PC-9 (cell line): ENCODE results near the gene OR1J2. TPM values are rescaled to one million over a fixed set of nuclear protein-coding genes. Genes with fewer than 3 reads are reported as not detected.

Experiments
- BruUV-seq: library from RNA; stranded (reverse); fragments of 400-500 nt; replicated peaks from 2 replicates; lab custom pipeline; 2021; lab: Mats Ljungman, UMichigan
- CTCF ChIA-PET: fragments of 300-600 bp; sonication (Branson Sonifier 250); formaldehyde crosslinking; loops from one replicate; lab custom pipeline; 2022; ENCODE audit warnings: antibody characterized with exemption; lab: Charles Lee
- POLR2A ChIA-PET: fragments of 300-600 bp; sonication (Branson Sonifier 250); formaldehyde crosslinking; loops from one replicate; lab custom pipeline; 2022; ENCODE audit warnings: antibody characterized with exemption; ENCODE audit not compliant: unreplicated experiment; lab: Charles Lee
- DNase-seq, 2 experiments: peaks; one replicate each; pipeline versions ENCODE4 v3.0.0 to v3.0.0-alpha.2; 2015 to 2022; ENCODE audit warnings: mixed read lengths in 1 of 2
- H2AFZ ChIP-seq: fragments of 200-600 bp; sonication (generic); 2 replicates; pipeline ENCODE4 v1.8.1; 2017; ENCODE audit warnings: antibody characterized with exemption
- H3F3A ChIP-seq: fragments of 200-600 bp; sonication (generic); 2 replicates; pipeline ENCODE4 v1.8.1; 2017; ENCODE audit warnings: antibody characterized with exemption, mild to moderate bottlenecking, low read depth; ENCODE audit not compliant: insufficient read depth
- H3K27ac ChIP-seq: fragments of 200-600 bp; sonication (generic); 2 replicates; pipeline ENCODE4 v1.6.1; 2016; ENCODE audit warnings: mixed run types
- H3K27me3 ChIP-seq: fragments of 200-600 bp; sonication (generic); 2 replicates; pipeline ENCODE4 v1.6.1; 2016; ENCODE audit warnings: low read depth, mixed run types; ENCODE audit not compliant: insufficient read depth
- H3K36me3 ChIP-seq: fragments of 200-600 bp; sonication (generic); 2 replicates; pipeline ENCODE4 v1.6.1; 2016; ENCODE audit warnings: low read depth, mixed run types
- H3K4me1 ChIP-seq: fragments of 200-600 bp; sonication (generic); replicated peaks from 2 replicates; pipeline ENCODE4 v1.6.1; 2016; ENCODE audit warnings: mixed run types; ENCODE audit not compliant: insufficient read depth
- H3K4me2 ChIP-seq: fragments of 200-600 bp; sonication (generic); 2 replicates; pipeline ENCODE4 v1.6.1; 2017; ENCODE audit warnings: mixed run types
- H3K4me3 ChIP-seq: fragments of 200-600 bp; sonication (generic); 2 replicates; pipeline ENCODE4 v1.6.1; 2016; ENCODE audit warnings: mixed run types
- H3K79me2 ChIP-seq: fragments of 200-600 bp; sonication (generic); 2 replicates; pipeline ENCODE4 v1.6.1; 2017; ENCODE audit warnings: low read depth, mixed run types
- H3K9me2 ChIP-seq: fragments of 200-600 bp; sonication (generic); 2 replicates; pipeline ENCODE4 v1.8.1; 2017; ENCODE audit warnings: mild to moderate bottlenecking; ENCODE audit not compliant: insufficient read depth
- H3K9me3 ChIP-seq: fragments of 200-600 bp; sonication (generic); 2 replicates; pipeline ENCODE4 v1.8.1; 2016; ENCODE audit warnings: low read depth; ENCODE audit not compliant: insufficient read depth
- H4K20me1 ChIP-seq: fragments of 200-600 bp; sonication (generic); 2 replicates; pipeline ENCODE4 v1.8.1; 2017; ENCODE audit not compliant: insufficient read depth
- EZH2 ChIP-seq: fragments of 200-600 bp; sonication (generic); IDR thresholded peaks from 2 replicates; pipeline ENCODE4 v1.8.0; 2017; ENCODE audit warnings: antibody characterized with exemption, low read depth
- intact Hi-C: fragments of 100-400 bp; cut with micrococcal nuclease; formaldehyde crosslinking; loops from one replicate; pipeline ENCODE4 v1.10.0; 2022; ENCODE audit not compliant: unreplicated experiment
- total RNA-seq: library from RNA; stranded (reverse); gene quantifications from 2 replicates; pipeline ENCODE4 v1.2.3, GENCODE V29; 2021
- TF ChIP-seq, protein P1 (sequence below): fragments of 200-600 bp; sonication (generic); conservative IDR thresholded peaks from 2 replicates; pipeline ENCODE4 v1.6.1; 2017; ENCODE audit warnings: mixed run types, antibody characterized with exemption, mild to moderate bottlenecking, moderate library complexity

OR1J2 gene
- total RNA-seq, 1 experiment from 2014 or later = not detected

DNA sequence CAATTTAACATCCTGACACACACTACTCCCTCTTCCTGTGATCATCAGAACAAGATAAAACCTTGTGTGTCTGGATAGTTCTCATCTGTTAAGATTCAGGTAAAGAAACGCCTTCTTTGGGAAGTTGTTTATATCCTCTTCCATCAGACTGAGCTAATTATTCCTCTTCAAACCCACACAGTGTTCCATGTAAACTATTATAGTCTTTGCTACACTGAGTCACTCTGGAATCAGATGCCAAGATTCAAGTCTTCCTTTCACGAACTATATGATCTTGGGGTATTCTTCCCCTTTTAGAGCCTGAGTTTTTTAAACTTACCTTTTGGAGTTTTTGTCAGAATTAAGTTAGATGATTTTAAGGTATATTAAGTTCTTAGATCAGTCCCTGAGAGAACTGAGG, 34.9 kb upstream of the OR1J2 start:
- CTCF ChIA-PET = no interaction called here
- peaks cover 57% of the 10 kb centered on the region for H3K27me3 ChIP-seq
- no TSS peak for BruUV-seq
- H2AFZ ChIP-seq = no peak overlapping the region
- H3K27ac ChIP-seq = no peak overlapping the region
- no peaks in the 10 kb centered on the region for H3K36me3 ChIP-seq
- no peaks in the 10 kb centered on the region for H4K20me1 ChIP-seq
- no peak for DNase-seq
- no peaks in the 10 kb centered on the region for H3K9me2 ChIP-seq
- no peak for TF ChIP-seq EZH2
- TF ChIP-seq, protein P1, sequence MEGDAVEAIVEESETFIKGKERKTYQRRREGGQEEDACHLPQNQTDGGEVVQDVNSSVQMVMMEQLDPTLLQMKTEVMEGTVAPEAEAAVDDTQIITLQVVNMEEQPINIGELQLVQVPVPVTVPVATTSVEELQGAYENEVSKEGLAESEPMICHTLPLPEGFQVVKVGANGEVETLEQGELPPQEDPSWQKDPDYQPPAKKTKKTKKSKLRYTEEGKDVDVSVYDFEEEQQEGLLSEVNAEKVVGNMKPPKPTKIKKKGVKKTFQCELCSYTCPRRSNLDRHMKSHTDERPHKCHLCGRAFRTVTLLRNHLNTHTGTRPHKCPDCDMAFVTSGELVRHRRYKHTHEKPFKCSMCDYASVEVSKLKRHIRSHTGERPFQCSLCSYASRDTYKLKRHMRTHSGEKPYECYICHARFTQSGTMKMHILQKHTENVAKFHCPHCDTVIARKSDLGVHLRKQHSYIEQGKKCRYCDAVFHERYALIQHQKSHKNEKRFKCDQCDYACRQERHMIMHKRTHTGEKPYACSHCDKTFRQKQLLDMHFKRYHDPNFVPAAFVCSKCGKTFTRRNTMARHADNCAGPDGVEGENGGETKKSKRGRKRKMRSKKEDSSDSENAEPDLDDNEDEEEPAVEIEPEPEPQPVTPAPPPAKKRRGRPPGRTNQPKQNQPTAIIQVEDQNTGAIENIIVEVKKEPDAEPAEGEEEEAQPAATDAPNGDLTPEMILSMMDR = no peak
- H3K4me1 ChIP-seq = no peaks in the 10 kb centered on the region
- intact Hi-C loops = no loop called here
- no peak overlapping the region for H3K4me3 ChIP-seq
- no peaks in the 10 kb centered on the region for H3K9me3 ChIP-seq
- POLR2A ChIA-PET = no interaction called here
- H3K4me2 ChIP-seq = no peak overlapping the region
- H3K79me2 ChIP-seq = no peaks in the 10 kb centered on the region
- no peaks in the 10 kb centered on the region for H3F3A ChIP-seq

DNA sequence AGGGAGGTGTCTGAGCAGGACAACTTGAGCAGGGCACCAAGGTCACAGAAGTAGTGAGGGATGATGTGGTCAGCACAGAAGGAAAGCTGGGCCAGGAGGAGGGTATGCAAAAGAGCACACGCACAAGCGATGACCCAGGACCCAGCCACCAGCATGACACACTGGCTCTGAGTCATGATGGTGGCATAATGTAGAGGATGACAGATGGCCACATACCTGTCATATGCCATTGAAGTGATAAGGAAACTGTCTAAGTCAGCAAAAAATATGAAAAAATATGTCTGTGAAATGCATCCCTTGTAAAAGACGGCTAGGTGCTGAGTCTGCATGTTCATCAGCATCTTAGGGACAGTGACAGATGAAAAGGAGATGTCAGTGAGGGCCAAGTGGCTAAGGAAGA, 33.3 kb upstream of the OR1J2 start:
- BruUV-seq = no TSS peak
- H3K27me3 ChIP-seq = peaks cover 71% of the 10 kb centered on the region

DNA sequence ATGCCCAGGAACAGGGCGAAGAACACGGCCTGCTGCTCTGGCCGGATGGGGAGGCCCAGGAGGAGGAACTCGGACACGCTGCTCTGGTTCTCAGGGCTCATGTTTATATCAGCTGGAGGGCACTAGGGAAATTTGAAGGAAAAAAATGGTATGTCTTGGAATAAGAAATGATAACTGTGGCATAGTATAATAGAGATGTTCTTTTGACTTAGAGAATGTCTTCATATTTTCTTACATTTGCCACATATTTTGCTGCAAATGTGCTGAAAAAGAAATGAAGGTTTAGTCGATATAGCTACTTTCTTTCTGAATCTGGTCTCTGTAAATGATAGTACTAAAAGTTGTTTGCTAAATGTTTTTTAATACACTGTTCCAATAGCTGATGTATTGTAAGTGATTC, 32.8 kb upstream of the OR1J2 start, which contains the start of gene OR1J1:
OR1J1 (minus strand) TSS at position 101 of the 400 bp plus-strand sequence; CDS start at position 101, 0 bp downstream.
- Histone ChIP-seq H3K4me1 (no peaks in the 10 kb centered on the region), H4K20me1 (no peaks in the 10 kb centered on the region), H2AFZ (no peak within 1 kb of the TSS), H3F3A (no peaks in the 10 kb centered on the region), H3K9me3 (no peaks in the 10 kb centered on the region), H3K79me2 (no peaks in the 10 kb centered on the region), H3K27ac (no peak within 1 kb of the TSS), H3K4me3 (no peak within 1 kb of the TSS), H3K4me2 (no peak within 1 kb of the TSS), H3K27me3 (peaks cover 69% of the 10 kb centered on the region), H3K36me3 (no peaks in the 10 kb centered on the region), H3K9me2 (no peaks in the 10 kb centered on the region)
- BruUV-seq = no TSS peak
- TF ChIP-seq, protein P1 = no peak
- TF ChIP-seq EZH2 = no peak
- ChIA-PET POLR2A (no interaction called here), CTCF (no interaction called here)
- intact Hi-C loops = no loop called here
- DNase-seq = no peak

More for the DNA sequence above, 33.3 kb upstream of the OR1J2 start:
- POLR2A ChIA-PET = no interaction called here
- DNase-seq = no peak
- no peaks in the 10 kb centered on the region for H3F3A ChIP-seq
- H3K4me1 ChIP-seq = no peaks in the 10 kb centered on the region
- H3K9me3 ChIP-seq = no peaks in the 10 kb centered on the region
- H3K4me2 ChIP-seq = no peak overlapping the region
- no peak overlapping the region for H2AFZ ChIP-seq
- no peak overlapping the region for H3K4me3 ChIP-seq
- intact Hi-C loops = no loop called here
- no peaks in the 10 kb centered on the region for H4K20me1 ChIP-seq
- no peak for TF ChIP-seq EZH2
- no peak overlapping the region for H3K27ac ChIP-seq
- H3K36me3 ChIP-seq = no peaks in the 10 kb centered on the region
- CTCF ChIA-PET = no interaction called here
- no peaks in the 10 kb centered on the region for H3K9me2 ChIP-seq
- no peaks in the 10 kb centered on the region for H3K79me2 ChIP-seq

DNA sequence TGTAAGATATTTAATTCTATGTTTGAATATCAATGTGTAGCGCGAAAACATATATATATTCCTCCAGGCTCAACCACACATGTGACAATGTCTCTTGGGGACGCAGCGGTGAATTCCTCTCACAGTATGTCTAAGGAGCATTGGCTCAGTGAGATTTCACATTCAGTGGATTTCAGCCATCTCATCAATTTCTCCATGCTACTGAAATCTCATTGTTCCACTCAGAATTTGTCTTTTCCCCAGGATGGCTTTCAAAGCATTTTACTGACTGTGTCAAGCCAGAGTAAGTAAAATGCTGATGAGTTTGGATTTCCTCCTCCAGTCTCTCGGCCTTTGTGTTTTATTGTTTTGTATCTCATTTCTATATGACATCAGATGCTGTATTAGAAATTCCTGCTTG, 31.5 kb upstream of the OR1J2 start:
- CTCF ChIA-PET = no interaction called here
- TF ChIP-seq, protein P1 = no peak
- no peak for TF ChIP-seq EZH2
- H3K4me1 ChIP-seq = no peaks in the 10 kb centered on the region

More for the DNA sequence above, 31.5 kb upstream of the OR1J2 start:
- intact Hi-C loops = no loop called here
- H2AFZ ChIP-seq = no peak overlapping the region
- H3K4me3 ChIP-seq = no peak overlapping the region
- POLR2A ChIA-PET = no interaction called here
- DNase-seq = no peak
- H3K36me3 ChIP-seq = no peaks in the 10 kb centered on the region
- H3K9me2 ChIP-seq = no peaks in the 10 kb centered on the region
- peaks cover 66% of the 10 kb centered on the region for H3K27me3 ChIP-seq
- no TSS peak for BruUV-seq
- no peak overlapping the region for H3K27ac ChIP-seq
- H3K9me3 ChIP-seq = no peaks in the 10 kb centered on the region
- H3F3A ChIP-seq = no peaks in the 10 kb centered on the region
- no peaks in the 10 kb centered on the region for H3K79me2 ChIP-seq
- no peak overlapping the region for H3K4me2 ChIP-seq
- no peaks in the 10 kb centered on the region for H4K20me1 ChIP-seq
